Smooth muscle cell (in vitro differentiated cells): ENCODE results near the gene STRIP1. TPM values are rescaled to one million over a fixed set of nuclear protein-coding genes. Genes with fewer than 3 reads are reported as not detected.
A peak's percentile ranks its signal among the peaks of the same experiment; 100 is the strongest.

Experiments used
- DNase-seq: peaks from one replicate; lab custom pipeline; 2025; ENCODE audit not compliant: unreplicated experiment; lab: John Stamatoyannopoulos, UW
- H2AFZ ChIP-seq: fragments of 200-600 bp; sonication (generic); 2 replicates; pipeline ENCODE4 v1.6.0; 2016; ENCODE audit warnings: antibody characterized with exemption, low read depth, mild to moderate bottlenecking
- H3F3A ChIP-seq: fragments of 200-600 bp; sonication (generic); 2 replicates; pipeline ENCODE4 v1.6.0; 2017; ENCODE audit warnings: antibody characterized with exemption, low read depth
- H3K27ac ChIP-seq: fragments of 200-600 bp; sonication (generic); 2 replicates; pipeline ENCODE4 v1.5.1; 2016; ENCODE audit warnings: low read depth, mild to moderate bottlenecking
- H3K27me3 ChIP-seq: fragments of 200-600 bp; sonication (generic); 2 replicates; pipeline ENCODE4 v1.6.1; 2016; ENCODE audit warnings: low read depth, mild to moderate bottlenecking
- H3K36me3 ChIP-seq: fragments of 200-600 bp; sonication (generic); 2 replicates; pipeline ENCODE4 v1.5.1; 2016; ENCODE audit warnings: low read depth
- H3K4me1 ChIP-seq: fragments of 200-600 bp; sonication (generic); 2 replicates; pipeline ENCODE4 v1.5.1; 2016; ENCODE audit warnings: low read depth
- H3K4me2 ChIP-seq: fragments of 200-600 bp; sonication (generic); 2 replicates; pipeline ENCODE4 v1.6.0; 2016; ENCODE audit warnings: mild to moderate bottlenecking
- H3K4me3 ChIP-seq: fragments of 200-600 bp; sonication (generic); 2 replicates; pipeline ENCODE4 v1.5.1; 2016; ENCODE audit warnings: mild to moderate bottlenecking
- H3K79me2 ChIP-seq: fragments of 200-600 bp; sonication (generic); 2 replicates; pipeline ENCODE4 v1.6.0; 2016; ENCODE audit warnings: low read depth, mild to moderate bottlenecking
- H3K9ac ChIP-seq: fragments of 200-600 bp; sonication (generic); 2 replicates; pipeline ENCODE4 v1.6.0; 2016; ENCODE audit warnings: low read depth
- H3K9me3 ChIP-seq: fragments of 200-600 bp; sonication (generic); replicated peaks from 2 replicates; pipeline ENCODE4 v1.5.1; 2016; ENCODE audit warnings: low read depth
- H4K20me1 ChIP-seq: fragments of 200-600 bp; sonication (generic); 2 replicates; pipeline ENCODE4 v1.6.0; 2016; ENCODE audit warnings: low read depth
- CTCF ChIP-seq: fragments of 200-600 bp; sonication (generic); IDR thresholded peaks from 2 replicates; pipeline ENCODE4 v1.5.1; 2017; ENCODE audit warnings: borderline replicate concordance, mild to moderate bottlenecking, antibody characterized with exemption; ENCODE audit not compliant: insufficient read depth, poor library complexity, severe bottlenecking
- WGBS: methylation state at CpG from one replicate; pipeline ENCODE4 v1.1.7; 2016; ENCODE audit warnings: low lambda C conversion rate; 5-methylcytosine and 5-hydroxymethylcytosine counted together
- polyA plus RNA-seq: library from polyadenylated mRNA; unstranded; fragments of >200 nt; fragmentation: Nextera tagmentation; extraction: Ambion mirVana; gene quantifications from 2 replicates; pipeline ENCODE4 v1.2.1, GENCODE V29; 2016
- total RNA-seq: library from RNA; depleted of rRNA; stranded (reverse); fragments of >200 nt; gene quantifications from 2 replicates; pipeline ENCODE4 v1.2.3, GENCODE V29; 2014

STRIP1 gene
- total and polyA plus RNA-seq, 2 experiments from 2014 or later = 22.5 to 31.2 TPM

GRCh38 chr1:110056285-110056683, 21.9 kb downstream of the STRIP1 start:
- Histone ChIP-seq H3K4me1 (peaks cover 11% of the 10 kb centered on the region), H4K20me1 (peaks cover 73% of the 10 kb centered on the region), H3K4me3 (no peak overlapping the region), H3K9me3 (no peaks in the 10 kb centered on the region), H3K27ac (peak overlapping the region; percentile 35), H3K9ac (no peak overlapping the region), H3K36me3 (no peaks in the 10 kb centered on the region), H3F3A (peaks cover 11% of the 10 kb centered on the region), H3K4me2 (peak overlapping the region; percentile 14), H2AFZ (no peak overlapping the region), H3K79me2 (no peaks in the 10 kb centered on the region), H3K27me3 (no peaks in the 10 kb centered on the region)
- no peak for DNase-seq
- WGBS = 60% methylated on average over 4 of the region's 4 CpGs
- no peak for TF ChIP-seq CTCF

- no peak for TF ChIP-seq CTCF
- no peak for DNase-seq
- no peaks in the 10 kb centered on the region for H3K9me3 ChIP-seq
- no peaks in the 10 kb centered on the region for H3K36me3 ChIP-seq
- H2AFZ ChIP-seq = no peak overlapping the region
- peaks cover 78% of the 10 kb centered on the region for H4K20me1 ChIP-seq
- H3K79me2 ChIP-seq = no peaks in the 10 kb centered on the region
- H3K4me3 ChIP-seq = no peak overlapping the region
- peaks cover 11% of the 10 kb centered on the region for H3K4me1 ChIP-seq
- no peaks in the 10 kb centered on the region for H3K27me3 ChIP-seq
- no peak overlapping the region for H3K9ac ChIP-seq
- peak overlapping the region; percentile 35 for H3K27ac ChIP-seq
- peaks cover 11% of the 10 kb centered on the region for H3F3A ChIP-seq
- WGBS = 73% methylated on average over 3 of the region's 3 CpGs
- H3K4me2 ChIP-seq = peak overlapping the region; percentile 14
Measured at GRCh38 chr1:110056776-110057175, 22.4 kb downstream of the STRIP1 start.

- no peak for DNase-seq
- WGBS = 29% methylated on average over 7 of the region's 7 CpGs
Measured at GRCh38 chr1:110057963-110058518, 23.6 kb downstream of the STRIP1 start.

More at GRCh38 chr1:110057963-110058518, 23.6 kb downstream of the STRIP1 start:
- no peaks in the 10 kb centered on the region for H3K9me3 ChIP-seq
- no peak overlapping the region for H2AFZ ChIP-seq
- no peaks in the 10 kb centered on the region for H3K27me3 ChIP-seq
- no peak overlapping the region for H3K4me3 ChIP-seq
- no peak overlapping the region for H3K9ac ChIP-seq
- H3K79me2 ChIP-seq = no peaks in the 10 kb centered on the region
- peak overlapping the region; percentile 69 for H3K4me2 ChIP-seq
- H3K36me3 ChIP-seq = no peaks in the 10 kb centered on the region
- peaks cover 85% of the 10 kb centered on the region for H4K20me1 ChIP-seq
- H3K27ac ChIP-seq = peak overlapping the region; percentile 16
- no peak for TF ChIP-seq CTCF
- peaks cover 11% of the 10 kb centered on the region for H3F3A ChIP-seq
- peaks cover 11% of the 10 kb centered on the region for H3K4me1 ChIP-seq
